Subcutaneous adipose tissue (tissue), 4 donors: ENCODE results near the gene TGFB3. TPM values are rescaled to one million over a fixed set of nuclear protein-coding genes. Genes with fewer than 3 reads are reported as not detected.

Source experiments
- CTCF ChIP-seq: fragments of 450-650 bp; IDR thresholded peaks from one replicate; pipeline ENCODE4 v1.5.1; 2016; ENCODE audit warnings: low read depth, mild to moderate bottlenecking, control low read depth, antibody characterized with exemption, moderate library complexity
- total RNA-seq, 4 donors: library from RNA; depleted of rRNA; stranded (reverse); fragments of >200 nt; gene quantifications; one replicate each; pipeline ENCODE4 v1.1.0, GENCODE V29; 2016

The TGFB3 gene
- total RNA-seq, 4 donors from 2014 or later = 2.3 to 10.9 (median 7.1) TPM

- TF ChIP-seq CTCF = no peak
These were observed 4.6 kb upstream of the TGFB3 start for GRCh38 chr14:75986439-75986765.

GRCh38 chr14:75985618-75986438, 4.0 kb upstream of the TGFB3 start, which contains the start of gene IFT43:
Gene IFT43, plus strand, starts transcription at chr14:75985763. Its CDS starts 24 bp downstream, at chr14:75985787.
- no peak for TF ChIP-seq CTCF

- TF ChIP-seq CTCF = no peak
These were observed 2.9 kb upstream of the TGFB3 start for GRCh38 chr14:75984674-75985073.

GRCh38 chr14:75983019-75983358, 1.2 kb upstream of the TGFB3 start:
- TF ChIP-seq CTCF = no peak

- no peak for TF ChIP-seq CTCF
These were observed 647 bp upstream of the TGFB3 start for GRCh38 chr14:75982266-75983018.

- no peak for TF ChIP-seq CTCF
These were observed 939 bp downstream of the TGFB3 start for GRCh38 chr14:75980856-75981255.
